Left ventricle myocardium inferior (tissue), 1 donor: ENCODE data around the gene FAM120A. TPM values are rescaled to one million over a fixed set of nuclear protein-coding genes. Genes with fewer than 3 reads are reported as not detected.

Experiments used
- DNase-seq: peaks from one replicate; pipeline ENCODE4 v3.0.0-alpha.2; 2020
- H3K27ac ChIP-seq: fragments of 200-600 bp; replicated peaks from 2 replicates; pipeline ENCODE4 v1.8.0; 2021
- H3K27me3 ChIP-seq: fragments of 200-600 bp; 2 replicates; pipeline ENCODE4 v1.8.0; 2021; ENCODE audit warnings: low read depth
- H3K36me3 ChIP-seq: fragments of 200-600 bp; 2 replicates; pipeline ENCODE4 v1.8.0; 2021
- H3K4me1 ChIP-seq: fragments of 200-600 bp; 2 replicates; pipeline ENCODE4 v1.8.0; 2021
- H3K4me3 ChIP-seq: fragments of 200-600 bp; 2 replicates; pipeline ENCODE4 v1.8.0; 2021; ENCODE audit warnings: mild to moderate bottlenecking, moderate library complexity
- H3K9me3 ChIP-seq: fragments of 200-600 bp; replicated peaks from 2 replicates; pipeline ENCODE4 v1.8.0; 2021
- CTCF ChIP-seq: fragments of 200-600 bp; IDR thresholded peaks from 2 replicates; pipeline ENCODE4 v1.8.0; 2021; ENCODE audit warnings: antibody characterized with exemption, mild to moderate bottlenecking, borderline replicate concordance
- intact Hi-C: fragments of 100-400 bp; cut with micrococcal nuclease; formaldehyde crosslinking; loops from one replicate; pipeline ENCODE4 v1.11.0; 2022
- total RNA-seq: library from RNA; stranded (reverse); fragmentation: NEBNext Ultra II Directional; extraction: Animal tissue kit (Norgen Biotek cat#: 25700); gene quantifications from one replicate; pipeline ENCODE4 v1.2.1, GENCODE V29; 2021
- donor health status: DM: no; HTN: yes; CAD: no; lungs with severe emphysema.

The FAM120A gene
- total RNA-seq, 1 donor from 2014 or later = 104 TPM

GRCh38 chr9:93513606-93514005 lies 62.1 kb downstream of the FAM120A start:
- DNase-seq = no peak
- peaks cover 24% of the 10 kb centered on the region for H3K36me3 ChIP-seq
- TF ChIP-seq CTCF = no peak
- H3K4me3 ChIP-seq = no peak overlapping the region
- H3K9me3 ChIP-seq = no peaks in the 10 kb centered on the region
- intact Hi-C loops = no loop called here
- no peak overlapping the region for H3K27ac ChIP-seq
- H3K4me1 ChIP-seq = peaks cover 59% of the 10 kb centered on the region
- H3K27me3 ChIP-seq = no peaks in the 10 kb centered on the region

- Histone ChIP-seq H3K36me3 (peaks cover 34% of the 10 kb centered on the region), H3K4me1 (peaks cover 41% of the 10 kb centered on the region), H3K27ac (no peak overlapping the region), H3K4me3 (no peak overlapping the region), H3K27me3 (no peaks in the 10 kb centered on the region), H3K9me3 (no peaks in the 10 kb centered on the region)
- TF ChIP-seq CTCF = no peak
- no peak for DNase-seq
- intact Hi-C loops = no loop called here
Measured at GRCh38 chr9:93517331-93517730, 65.8 kb downstream of the FAM120A start.

- peak; percentile 8 for TF ChIP-seq CTCF
- Histone ChIP-seq H3K36me3 (peaks cover 42% of the 10 kb centered on the region), H3K27me3 (no peaks in the 10 kb centered on the region), H3K27ac (no peak overlapping the region), H3K4me1 (peaks cover 47% of the 10 kb centered on the region), H3K9me3 (no peaks in the 10 kb centered on the region), H3K4me3 (no peak overlapping the region)
- intact Hi-C loops = no loop called here
- no peak for DNase-seq
Measured at GRCh38 chr9:93520523-93520922, 69.0 kb downstream of the FAM120A start.

- H3K27ac ChIP-seq = peak overlapping the region; percentile 62
Measured at GRCh38 chr9:93522736-93523135, 71.3 kb downstream of the FAM120A start.

GRCh38 chr9:93523518-93524144 lies 72.1 kb downstream of the FAM120A start:
- no peaks in the 10 kb centered on the region for H3K27me3 ChIP-seq

More at GRCh38 chr9:93522736-93523135, 71.3 kb downstream of the FAM120A start:
- H3K36me3 ChIP-seq = peaks cover 44% of the 10 kb centered on the region
- H3K27me3 ChIP-seq = no peaks in the 10 kb centered on the region
- no peaks in the 10 kb centered on the region for H3K9me3 ChIP-seq
- H3K4me3 ChIP-seq = no peak overlapping the region
- intact Hi-C loops = no loop called here
- no peak for TF ChIP-seq CTCF
- DNase-seq = no peak
- H3K4me1 ChIP-seq = peaks cover 59% of the 10 kb centered on the region

More at GRCh38 chr9:93523518-93524144, 72.1 kb downstream of the FAM120A start:
- no peak overlapping the region for H3K4me3 ChIP-seq
- H3K4me1 ChIP-seq = peaks cover 62% of the 10 kb centered on the region
- TF ChIP-seq CTCF = no peak
- intact Hi-C loops = no loop called here
- H3K36me3 ChIP-seq = peaks cover 40% of the 10 kb centered on the region
- H3K9me3 ChIP-seq = no peaks in the 10 kb centered on the region
- DNase-seq = no peak
- H3K27ac ChIP-seq = peak overlapping the region; percentile 62
